ENCODE measurements around the gene ANKMY1.
"Not testable (repeated sequence)": the region's sequence is repeated elsewhere in the genome, so short reads cannot be mapped to it uniquely, and the experiment has no call there.

Gene ANKMY1

GRCh38 chr2:240553956-240554480 is 3.8 kb downstream of the ANKMY1 start:
- no peak for DNase-seq

- no peak for DNase-seq
These were observed 6.0 kb downstream of the ANKMY1 start for GRCh38 chr2:240551811-240552210.

DNA sequence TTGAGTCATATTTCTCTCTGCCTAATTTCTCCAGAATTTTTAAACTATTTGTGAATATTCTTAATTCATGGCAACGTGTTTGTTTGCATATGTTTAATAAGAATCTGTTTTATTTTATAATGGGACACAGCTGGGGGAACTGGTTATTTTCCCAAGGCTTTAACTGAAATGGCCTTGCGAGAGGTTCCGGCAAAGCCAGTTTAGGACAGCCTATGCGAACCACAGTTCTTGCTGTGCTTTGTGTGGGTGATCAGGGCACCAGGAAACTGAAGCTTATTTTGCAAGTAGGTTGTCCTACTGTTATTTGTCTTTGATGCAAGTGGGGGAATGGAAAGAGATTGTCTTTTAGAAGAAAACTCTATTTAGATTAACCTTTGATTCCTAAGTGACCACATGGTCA is 6.5 kb downstream of the ANKMY1 start:
- DNase-seq = no peak

DNA sequence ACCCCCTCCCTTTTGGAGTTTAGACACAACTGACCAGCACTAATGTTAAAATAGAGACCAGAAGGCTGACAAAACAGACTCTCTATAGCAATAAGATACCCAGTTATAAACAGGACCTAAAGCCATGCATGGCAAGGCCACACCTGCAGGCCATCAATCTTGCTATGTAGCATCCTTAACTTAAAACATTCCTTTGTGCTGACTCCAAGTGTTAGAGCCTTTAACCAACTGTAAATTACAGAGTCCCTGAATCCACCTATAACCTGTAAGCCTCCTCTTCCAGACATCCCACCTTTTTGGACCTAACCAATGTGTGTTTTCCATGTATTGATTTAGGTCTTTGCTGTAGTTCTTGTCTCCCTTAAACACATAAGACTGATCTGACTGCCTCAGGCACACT is 17.9 kb downstream of the ANKMY1 start:
- DNase-seq = no peak

DNA sequence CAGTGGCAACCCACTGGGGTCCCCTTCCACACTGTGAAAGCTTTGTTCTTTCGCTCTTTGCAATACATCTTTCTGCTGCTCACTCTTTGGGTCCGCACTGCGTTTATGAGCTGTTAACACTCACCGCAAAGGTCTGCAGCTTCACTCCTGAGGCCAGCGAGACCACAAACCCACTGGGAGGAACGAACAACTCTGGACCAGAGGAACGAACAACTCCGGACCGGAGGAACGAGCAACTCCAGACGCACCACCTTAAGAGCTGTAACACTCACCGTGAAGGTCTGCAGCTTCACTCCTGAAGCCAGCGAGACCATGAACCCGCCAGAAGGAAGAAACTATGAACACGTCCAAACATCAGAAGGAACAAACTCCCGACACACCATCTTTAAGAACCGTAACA is 18.7 kb downstream of the ANKMY1 start:
- DNase-seq = not testable (repeated sequence)

- no peak for DNase-seq
These were observed 19.6 kb downstream of the ANKMY1 start for GRCh38 chr2:240538031-240538780.

- DNase-seq = no peak
These were observed 25.6 kb downstream of the ANKMY1 start for GRCh38 chr2:240532031-240532775.

- DNase-seq = no peak
These were observed 26.8 kb downstream of the ANKMY1 start for GRCh38 chr2:240531038-240531437.

- DNase-seq = no peak
These were observed 27.6 kb downstream of the ANKMY1 start for GRCh38 chr2:240530181-240530580.

DNA sequence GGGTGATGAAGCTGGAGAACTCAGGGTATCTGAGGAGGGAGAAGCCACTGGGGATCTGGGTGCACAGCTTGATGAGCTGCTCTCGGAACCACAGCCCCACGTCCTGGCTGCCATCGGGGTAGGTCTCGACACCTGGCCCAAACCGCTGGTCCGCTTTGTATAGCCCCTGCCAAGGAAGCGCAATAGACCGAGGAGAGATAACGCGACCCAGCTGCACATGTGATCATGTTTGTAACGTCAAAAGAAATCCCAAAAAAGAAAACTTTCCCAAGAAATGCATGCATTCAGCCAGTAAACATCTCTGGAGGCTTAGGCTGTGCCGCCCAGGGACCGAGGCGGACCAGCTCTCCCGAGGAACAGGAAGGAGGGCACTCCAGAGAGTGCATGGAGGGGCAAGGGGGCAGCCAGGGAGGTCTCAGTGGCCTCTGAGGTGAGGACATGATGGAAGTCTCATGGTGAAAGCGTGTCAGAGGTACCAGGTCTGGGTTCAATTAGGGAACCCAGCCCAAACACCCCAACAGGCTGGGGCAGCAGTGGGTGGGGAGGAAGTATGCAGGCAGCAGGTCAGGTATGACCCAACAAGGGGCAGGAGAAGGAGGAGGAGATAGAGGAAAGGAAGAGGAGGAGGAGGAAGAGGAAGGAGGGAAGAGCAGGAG is 28.3 kb downstream of the ANKMY1 start:
- DNase-seq = no peak

GRCh38 chr2:240528406-240529040 is 29.3 kb downstream of the ANKMY1 start:
- DNase-seq = no peak

DNA sequence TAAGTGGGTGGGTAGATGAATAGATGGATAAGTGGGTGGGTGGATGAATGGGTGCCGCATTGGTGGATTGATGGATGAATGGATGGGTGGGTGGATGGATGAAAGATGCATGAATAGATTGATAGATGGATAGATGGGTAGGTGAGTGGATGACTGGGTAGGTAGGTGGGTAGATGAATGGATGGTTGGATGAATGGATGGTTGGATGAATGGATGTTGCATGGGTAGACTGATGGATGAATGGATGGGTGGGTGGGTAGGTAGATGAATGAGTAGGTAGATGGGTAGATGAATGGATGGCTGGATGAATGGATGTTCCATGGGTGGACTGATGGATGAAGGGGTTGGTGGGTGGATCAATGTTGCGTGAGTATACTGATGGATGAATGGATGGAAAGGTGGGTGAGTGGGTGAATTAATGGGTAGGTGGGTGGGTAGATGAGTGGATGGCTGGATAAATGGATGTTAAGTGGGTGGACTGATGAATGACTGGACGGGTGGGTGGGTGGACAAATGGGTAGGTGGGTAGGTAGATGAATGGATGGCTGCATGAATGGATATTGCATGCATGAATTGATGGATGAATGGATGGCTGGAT is 30.5 kb downstream of the ANKMY1 start:
- DNase-seq = no peak

DNA sequence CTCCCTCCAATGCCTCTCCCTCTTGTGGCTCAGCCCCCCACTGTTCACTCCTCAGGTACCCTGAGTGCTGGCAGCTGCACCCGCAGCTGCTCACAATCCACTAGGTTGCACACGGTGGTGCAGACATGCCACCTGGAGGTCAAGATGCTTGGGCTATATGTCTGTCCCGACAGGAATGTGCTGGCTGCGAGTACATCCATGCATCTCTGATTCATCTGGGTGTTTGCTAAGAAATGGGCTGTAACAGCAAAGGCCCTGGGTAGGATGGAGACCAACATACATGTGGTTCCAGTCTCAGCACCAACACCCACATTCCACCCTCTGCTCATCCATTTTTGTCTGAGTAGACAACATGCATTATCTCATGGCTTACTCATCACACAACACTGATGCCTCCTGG is 31.3 kb downstream of the ANKMY1 start:
- DNase-seq = no peak

DNA sequence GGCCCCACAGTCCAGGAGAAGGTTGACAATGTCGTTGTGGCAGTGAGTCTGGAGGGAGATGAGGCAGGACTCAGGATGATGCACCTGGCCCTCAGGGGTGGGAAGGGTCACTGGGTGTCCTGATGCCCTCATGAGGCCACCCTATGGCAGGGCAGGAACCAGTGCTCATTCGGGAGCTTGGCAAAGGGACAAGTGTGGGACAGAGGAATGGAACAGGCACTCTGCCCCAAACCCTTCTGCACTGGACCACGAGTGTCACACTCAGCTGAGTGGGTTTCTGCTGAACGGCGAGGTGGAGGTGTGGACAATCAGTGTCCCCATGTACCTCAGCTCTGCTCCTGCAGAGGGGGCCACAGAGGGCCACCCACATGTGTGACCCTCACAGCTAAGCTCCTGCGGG is 32.0 kb downstream of the ANKMY1 start:
- DNase-seq = no peak

GRCh38 chr2:240524963-240525718 is 32.6 kb downstream of the ANKMY1 start:
- DNase-seq = no peak

DNA sequence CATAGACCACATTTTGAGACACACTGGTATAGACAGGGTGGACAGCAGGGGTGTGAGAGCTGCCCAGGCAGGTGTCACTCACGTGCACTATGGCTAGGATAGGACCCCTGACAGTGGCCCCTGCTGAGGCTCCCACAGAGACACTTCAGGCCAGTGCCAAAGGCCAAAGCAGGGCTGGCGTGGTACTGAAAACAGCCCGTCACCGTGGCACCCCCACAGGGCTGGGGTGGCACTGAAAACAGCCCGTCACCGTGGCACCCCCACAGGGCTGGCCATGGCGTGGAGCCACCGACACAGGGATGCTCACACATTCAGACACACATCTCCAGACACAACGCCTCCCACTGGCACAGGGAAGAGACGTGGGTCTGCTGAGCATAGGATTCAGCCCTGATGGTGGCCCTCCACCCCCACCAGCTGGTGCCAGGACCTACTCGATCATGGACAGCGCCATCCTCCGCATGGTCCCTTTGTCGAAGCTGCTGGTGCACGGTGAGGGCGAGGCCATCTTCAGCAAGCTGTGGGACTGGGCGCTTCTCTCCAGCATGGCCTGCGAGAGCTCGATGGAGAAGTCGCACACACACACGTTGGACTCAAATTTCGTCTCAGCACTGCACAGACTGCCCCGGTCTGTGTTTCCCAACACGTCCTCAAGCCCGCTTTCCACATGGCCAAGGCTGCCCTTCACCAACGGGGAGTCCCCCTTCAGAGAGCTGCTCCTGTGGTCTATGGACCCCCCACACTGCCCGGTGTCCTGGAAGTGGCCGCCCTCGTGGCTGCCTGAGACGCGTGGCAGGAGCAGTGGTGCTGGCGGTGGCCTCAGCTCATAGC is 34.1 kb downstream of the ANKMY1 start:
- DNase-seq = no peak

GRCh38 chr2:240522406-240522805 is 35.4 kb downstream of the ANKMY1 start:
- no peak for DNase-seq

- DNase-seq = not testable (repeated sequence)
These were observed 35.9 kb downstream of the ANKMY1 start for GRCh38 chr2:240521885-240522284.

DNA sequence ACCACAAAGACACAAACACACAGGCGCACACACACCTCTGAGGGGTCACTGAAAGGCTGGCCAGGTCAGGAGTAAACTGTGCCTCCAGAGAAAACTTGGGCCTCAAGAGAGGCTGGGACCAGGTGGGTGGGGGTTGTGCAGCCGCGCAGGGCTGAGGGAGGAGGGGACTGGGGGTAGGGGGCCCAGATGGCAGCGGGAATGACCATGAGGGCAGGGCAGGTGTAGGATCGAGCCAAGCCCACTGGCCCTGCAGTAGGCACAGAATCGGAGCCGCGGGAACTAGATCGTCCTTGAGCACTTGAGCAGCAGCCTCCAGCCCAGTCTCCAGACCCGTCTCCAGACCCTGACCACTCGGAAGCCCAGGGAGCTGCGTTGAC is 36.8 kb downstream of the ANKMY1 start:
- no peak for DNase-seq

- no peak for DNase-seq
These were observed 37.4 kb downstream of the ANKMY1 start for GRCh38 chr2:240520130-240520973.
